ENCODE results near the gene WNK1.

DNA sequence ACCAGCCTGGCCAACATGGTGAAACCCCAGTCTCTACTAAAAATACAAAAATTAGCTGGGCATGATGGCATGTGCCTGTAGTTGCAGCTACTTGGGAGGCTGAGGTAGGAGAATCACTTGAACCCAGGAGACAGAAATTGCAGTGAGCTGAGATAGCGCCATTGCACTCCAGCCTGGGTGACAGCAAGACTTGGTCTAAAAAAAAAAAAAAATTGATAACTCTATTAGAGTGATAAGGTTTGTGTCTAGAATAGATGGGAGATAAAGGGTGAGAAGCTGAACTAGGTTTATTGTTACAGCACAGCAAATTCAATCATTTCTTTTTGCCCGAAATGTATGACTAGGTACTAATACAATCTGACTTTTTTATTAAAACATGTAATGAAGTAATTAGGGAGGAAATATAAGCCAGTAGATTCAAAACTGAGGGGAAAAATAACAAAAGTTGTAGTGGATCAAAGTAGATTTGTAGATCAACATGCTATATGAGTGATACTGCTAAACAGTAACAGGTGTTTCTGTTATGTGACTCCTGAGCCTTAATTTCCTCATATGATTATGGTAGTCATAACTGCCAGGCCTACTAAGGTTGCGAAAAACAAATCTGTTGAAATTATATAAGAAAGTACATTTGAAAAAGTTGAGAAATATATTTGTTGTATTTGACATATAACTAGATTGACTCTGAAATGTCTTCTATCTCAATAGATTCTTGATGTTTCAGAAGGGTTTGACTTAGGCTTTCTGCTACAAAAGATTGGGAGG is 83.6 kb downstream of the WNK1 start:
- TF ChIP-seq, protein P1, sequence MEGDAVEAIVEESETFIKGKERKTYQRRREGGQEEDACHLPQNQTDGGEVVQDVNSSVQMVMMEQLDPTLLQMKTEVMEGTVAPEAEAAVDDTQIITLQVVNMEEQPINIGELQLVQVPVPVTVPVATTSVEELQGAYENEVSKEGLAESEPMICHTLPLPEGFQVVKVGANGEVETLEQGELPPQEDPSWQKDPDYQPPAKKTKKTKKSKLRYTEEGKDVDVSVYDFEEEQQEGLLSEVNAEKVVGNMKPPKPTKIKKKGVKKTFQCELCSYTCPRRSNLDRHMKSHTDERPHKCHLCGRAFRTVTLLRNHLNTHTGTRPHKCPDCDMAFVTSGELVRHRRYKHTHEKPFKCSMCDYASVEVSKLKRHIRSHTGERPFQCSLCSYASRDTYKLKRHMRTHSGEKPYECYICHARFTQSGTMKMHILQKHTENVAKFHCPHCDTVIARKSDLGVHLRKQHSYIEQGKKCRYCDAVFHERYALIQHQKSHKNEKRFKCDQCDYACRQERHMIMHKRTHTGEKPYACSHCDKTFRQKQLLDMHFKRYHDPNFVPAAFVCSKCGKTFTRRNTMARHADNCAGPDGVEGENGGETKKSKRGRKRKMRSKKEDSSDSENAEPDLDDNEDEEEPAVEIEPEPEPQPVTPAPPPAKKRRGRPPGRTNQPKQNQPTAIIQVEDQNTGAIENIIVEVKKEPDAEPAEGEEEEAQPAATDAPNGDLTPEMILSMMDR (IDR thresholded peaks at IDR 0.05): no peak
- TF ChIP-seq POLR2A (IDR thresholded peaks at IDR 0.05): no peak

Data from adrenal gland (tissue), 5 donors.